GM19023 (cell line): ENCODE results near the gene TENM4.

Experiments used
- ATAC-seq: cut with Tn5 transposase; IDR thresholded peaks from one replicate; pipeline ENCODE4 v1.9.1; 2021; ENCODE audit warnings: mild to moderate bottlenecking, moderate library complexity; ENCODE audit not compliant: unreplicated experiment

Gene TENM4

DNA sequence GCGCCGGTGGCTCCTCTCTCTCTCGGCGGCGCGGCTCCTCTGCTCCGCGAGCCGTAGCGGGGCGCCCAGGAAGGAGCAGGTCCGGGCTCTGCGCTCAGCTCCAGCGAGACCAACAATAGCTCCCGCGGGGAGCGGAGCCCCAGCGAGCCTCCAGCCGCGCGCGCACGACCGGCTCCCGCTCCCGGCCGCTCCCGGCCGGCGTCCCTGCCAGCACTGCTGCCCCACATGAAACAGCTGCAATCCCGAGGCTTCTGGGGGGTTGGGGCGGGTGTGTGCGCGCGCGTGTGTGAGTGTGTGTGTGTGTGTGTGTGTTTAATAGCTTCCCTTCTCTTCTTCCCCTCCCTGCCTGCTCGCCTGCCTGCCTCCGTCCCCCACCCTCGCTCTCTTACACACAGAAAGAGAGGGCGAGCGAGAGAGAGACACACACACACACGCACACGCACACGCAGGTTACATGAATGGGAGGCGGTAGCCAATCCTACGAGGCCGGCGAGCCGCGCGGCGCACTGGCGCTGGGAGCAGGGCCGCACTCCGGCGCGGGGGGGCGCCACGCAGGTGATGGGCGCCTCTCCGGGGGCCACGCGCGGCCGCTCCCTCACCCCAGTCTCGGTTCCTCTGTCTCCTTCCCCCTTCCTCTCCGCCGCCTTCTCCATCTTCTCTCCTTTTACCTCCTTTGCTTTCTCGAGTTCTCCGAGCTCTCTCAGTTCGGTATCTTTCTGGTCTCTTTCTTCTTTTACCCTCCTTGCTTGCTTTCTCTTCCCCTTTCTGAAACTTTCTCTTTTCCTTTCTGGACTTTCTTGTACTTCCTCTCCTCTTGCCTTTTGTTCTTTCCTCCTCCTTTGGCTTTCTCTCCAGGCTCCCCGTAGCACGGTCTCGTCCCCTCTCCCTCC, at the start of gene TENM4:
Gene TENM4, minus strand, starts transcription at position 460 of the 890 bp plus-strand sequence. CDS start 371,086 bp downstream, outside the sequence.
- peak; percentile 35 for ATAC-seq

- no peak for ATAC-seq
These were observed 47.5 kb upstream of the TENM4 start for GRCh38 chr11:79488286-79488685.

GRCh38 chr11:79487412-79487811, 46.6 kb upstream of the TENM4 start:
- ATAC-seq = no peak

DNA sequence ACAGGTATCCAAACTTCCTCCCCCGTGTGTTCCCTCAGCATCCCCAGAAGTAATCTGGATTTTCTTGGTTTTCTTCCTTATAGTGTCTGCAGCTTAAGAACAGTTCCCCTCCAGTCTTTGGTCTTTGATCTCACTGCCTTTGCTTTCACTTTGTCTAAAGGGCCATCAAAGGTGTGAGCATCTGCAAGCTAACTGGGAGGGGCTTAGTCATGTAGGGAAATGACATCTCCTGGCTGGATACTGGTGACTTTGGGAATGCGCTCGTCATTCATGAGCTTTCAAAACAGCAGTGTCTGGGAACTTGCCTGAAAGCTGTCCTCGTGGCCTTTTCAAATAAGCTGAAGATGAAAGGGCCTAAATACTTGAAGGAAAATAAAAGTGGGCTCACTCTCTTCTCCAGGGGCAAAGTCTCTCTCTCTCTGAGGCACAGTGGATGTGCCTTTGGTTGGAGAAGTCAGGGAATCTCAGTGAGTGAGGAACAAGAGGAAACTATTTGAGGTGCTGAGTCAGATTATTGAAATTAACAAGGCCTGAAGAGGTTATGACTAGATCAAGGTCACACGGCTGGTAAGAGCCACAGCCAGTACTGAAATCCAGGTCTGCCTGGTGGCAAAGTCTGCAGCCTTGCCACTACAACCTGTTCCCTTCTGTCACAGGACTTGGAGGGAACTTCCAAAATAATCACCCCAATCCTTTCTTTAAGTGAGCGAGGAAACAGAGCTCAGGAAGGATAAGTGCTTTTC, 45.6 kb upstream of the TENM4 start:
- no peak for ATAC-seq

GRCh38 chr11:79485694-79486093, 44.9 kb upstream of the TENM4 start:
- ATAC-seq = no peak

- no peak for ATAC-seq
These were observed 44.0 kb upstream of the TENM4 start for GRCh38 chr11:79484872-79485271.

- peak; percentile 81 for ATAC-seq
These were observed 42.0 kb upstream of the TENM4 start for GRCh38 chr11:79482800-79483199.

GRCh38 chr11:79481795-79482194, 41.0 kb upstream of the TENM4 start:
- ATAC-seq = peak; percentile 47

DNA sequence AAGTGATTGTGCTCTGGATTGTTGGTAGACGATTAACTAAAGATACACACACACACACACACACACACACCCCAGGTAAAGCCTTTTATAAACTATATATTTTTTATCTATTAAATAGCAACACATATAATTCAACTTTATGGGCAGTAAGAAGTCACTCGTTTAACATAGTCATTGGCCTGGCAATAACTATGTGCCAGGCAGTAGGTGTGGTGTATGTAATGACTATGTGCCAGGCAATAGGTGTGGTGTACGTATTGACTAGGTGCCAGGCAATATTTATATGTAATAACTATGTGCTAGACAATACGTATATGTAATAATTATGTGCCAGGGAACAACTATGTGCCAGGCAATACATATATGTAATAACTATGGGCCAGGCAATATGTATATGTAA, 40.0 kb upstream of the TENM4 start:
- ATAC-seq = no peak

DNA sequence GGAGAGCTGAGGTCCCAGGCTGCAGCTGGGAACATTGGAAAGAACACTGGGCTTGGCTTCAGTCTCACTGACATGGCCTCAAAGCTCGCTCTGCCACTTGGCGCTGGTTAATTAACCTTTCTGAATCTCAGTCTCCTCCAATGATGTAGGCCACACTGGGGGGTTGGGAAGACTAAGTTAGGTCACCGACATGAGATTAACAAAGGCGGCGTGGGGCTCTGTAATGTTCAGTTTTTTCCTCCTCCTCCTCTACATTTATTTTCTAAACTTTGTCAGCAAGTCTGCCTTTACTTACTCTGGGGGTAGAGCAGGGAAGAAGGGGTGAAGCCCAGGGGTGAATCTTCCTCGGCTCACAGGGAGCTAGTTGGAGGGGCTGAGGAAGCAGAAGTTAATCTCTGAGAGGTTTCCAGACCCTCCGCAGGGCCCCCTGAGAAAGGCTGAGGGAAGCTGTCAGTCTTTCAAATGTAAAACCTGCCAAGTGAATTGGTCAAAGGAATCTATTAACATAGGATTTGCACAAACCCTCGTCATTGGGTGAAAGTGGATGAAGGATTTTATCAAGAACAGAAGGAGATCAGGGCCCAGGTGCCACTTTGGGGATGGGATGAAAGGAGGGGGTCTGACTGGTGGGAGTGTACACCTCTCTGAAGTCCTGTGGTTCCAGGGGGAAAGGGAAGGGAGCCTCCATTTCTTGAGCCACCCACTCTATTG, 32.1 kb upstream of the TENM4 start:
- ATAC-seq = no peak

DNA sequence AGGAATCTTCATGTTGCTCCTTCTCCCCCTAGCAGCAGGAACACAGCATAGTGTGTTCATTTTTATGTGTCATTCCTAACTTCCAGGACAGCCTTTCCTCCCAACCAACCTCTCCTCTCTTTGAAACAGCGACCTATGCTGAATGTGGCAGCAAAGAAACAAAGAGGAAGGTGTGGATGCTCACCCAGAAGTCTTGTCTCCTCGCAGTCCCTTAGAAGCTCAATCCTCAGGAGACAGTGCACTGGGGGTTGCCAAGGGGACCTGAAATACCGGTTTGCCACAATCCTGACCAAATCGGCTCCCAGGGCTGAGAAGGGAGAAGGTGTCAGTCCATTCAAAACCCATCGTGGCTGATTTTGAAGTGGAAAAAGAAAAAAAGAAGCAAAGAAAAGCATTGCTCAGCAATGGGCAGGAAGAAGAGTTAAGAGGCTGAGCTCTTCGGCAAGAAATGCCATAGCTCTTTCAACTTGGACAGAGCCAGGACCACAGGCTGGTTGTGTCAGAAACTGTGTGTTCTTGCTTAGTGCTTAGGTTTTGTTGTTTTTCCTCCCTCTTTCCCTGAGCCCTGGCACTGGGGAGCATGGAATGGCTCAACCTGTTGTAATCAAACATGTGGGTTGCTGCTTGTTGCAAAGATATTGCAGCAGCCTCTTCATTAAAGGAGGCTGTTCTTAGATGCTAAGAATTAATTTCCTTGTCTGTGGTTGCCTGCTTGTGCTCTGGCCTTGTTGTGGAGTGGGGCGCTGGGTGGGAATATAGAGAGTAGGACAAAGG, 30.4 kb upstream of the TENM4 start:
- no peak for ATAC-seq

- no peak for ATAC-seq
These were observed 29.3 kb upstream of the TENM4 start for GRCh38 chr11:79470161-79470560.

DNA sequence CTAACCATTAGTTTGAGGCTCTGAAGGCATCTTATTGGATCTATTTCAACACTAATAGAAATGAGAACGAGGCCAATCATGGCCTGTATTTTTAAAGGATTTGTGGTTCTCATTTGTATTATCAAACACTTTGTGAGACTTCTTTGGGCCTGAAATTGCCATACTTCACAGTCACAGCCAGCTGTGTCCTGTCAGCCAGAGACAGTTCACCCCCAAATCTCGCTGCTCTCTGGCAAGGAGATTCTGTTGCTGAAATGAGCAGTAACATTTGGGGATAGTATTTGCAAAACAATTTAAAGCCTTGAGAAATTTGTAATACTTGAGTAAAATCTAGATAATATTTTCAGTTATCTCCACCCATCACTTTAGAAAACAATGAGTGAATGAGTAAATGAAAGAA, 26.9 kb upstream of the TENM4 start:
- ATAC-seq = no peak

GRCh38 chr11:79466411-79466810, 25.6 kb upstream of the TENM4 start:
- ATAC-seq = no peak

DNA sequence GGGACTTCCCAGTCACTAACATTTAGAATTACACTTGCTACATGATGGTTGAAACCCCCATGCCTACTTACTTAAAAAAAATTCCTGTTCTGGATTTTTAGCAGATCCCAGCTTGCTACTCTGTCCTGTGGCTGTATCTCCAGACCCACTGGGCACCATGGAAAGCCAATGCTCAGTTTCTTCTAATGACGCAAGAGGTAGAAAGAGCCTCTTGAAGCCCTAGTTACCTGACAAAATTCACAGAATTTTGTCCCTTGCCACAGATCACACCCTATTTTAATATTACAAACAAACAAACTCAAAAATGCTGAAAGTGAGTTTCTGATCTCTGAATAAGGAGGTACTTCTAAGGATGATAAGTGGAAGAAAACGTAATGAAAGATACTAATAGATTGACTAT, 24.3 kb upstream of the TENM4 start:
- ATAC-seq = no peak

DNA sequence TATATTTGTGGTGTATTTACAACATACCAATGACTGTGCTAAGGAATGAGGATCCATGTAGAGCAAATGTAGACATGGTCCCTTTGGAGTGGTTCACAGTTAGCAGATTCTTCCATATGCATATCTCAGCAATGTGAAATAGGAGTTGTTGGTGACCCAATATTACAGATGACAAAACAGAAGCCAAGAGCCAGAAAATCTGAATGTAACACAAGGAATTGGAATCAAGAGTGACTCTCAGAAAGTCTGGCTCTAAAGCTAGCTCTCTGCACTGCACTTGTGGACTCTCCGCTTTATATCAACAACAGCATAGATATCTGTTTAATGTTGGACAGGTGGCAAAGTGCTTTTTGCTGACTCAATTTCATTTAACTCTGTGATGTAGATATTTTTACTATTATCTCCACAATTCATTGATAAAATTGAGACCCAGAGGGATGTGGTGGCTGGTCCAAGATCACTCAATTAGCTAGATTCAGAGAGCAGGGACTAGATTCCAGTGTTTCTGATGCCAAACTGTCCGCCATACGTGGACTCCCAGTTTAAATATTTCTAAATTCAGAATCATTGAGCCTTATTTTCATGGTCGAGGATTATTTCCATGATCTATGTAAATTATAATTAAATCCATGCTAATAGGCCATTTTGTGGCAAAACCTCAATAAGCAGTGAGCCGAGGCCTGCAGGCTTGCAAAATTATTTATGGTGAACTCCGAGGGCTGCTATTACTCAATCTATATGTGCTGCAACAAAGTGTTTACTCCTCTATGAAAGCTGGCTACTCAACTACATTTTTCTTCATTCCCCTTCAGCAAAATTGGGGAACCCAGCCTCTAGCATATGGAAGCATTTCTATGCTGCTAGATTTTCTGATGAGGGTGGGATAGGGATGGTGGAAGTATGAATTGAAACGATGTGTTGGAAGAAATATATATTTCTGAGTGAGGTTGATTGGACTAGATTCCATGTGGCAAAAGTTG, 21.1 kb upstream of the TENM4 start:
- ATAC-seq = no peak

- ATAC-seq = no peak
These were observed 20.3 kb upstream of the TENM4 start for GRCh38 chr11:79461144-79461543.

GRCh38 chr11:79458709-79459108, 17.9 kb upstream of the TENM4 start:
- ATAC-seq = no peak

- no peak for ATAC-seq
These were observed 15.7 kb upstream of the TENM4 start for GRCh38 chr11:79456501-79456900.

- no peak for ATAC-seq
These were observed 12.8 kb upstream of the TENM4 start for GRCh38 chr11:79453617-79454016.
